H9 (cell line): ENCODE data around the gene STK24. TPM values are rescaled to one million over a fixed set of nuclear protein-coding genes. Genes with fewer than 3 reads are reported as not detected.

Experiments
- DNase-seq: peaks from one replicate; pipeline ENCODE4 v3.0.0-alpha.2; 2017
- H2AFZ ChIP-seq: one replicate; pipeline ENCODE4 v1.6.1; 2013; ENCODE audit warnings: mild to moderate bottlenecking, low read length, control low read depth, moderate library complexity
- H2AK5ac ChIP-seq: 2 replicates; pipeline ENCODE4 v1.6.1; 2013; ENCODE audit warnings: low read length, control low read depth, mixed read lengths; ENCODE audit not compliant: insufficient read length
- H2BK120ac ChIP-seq: one replicate; pipeline ENCODE4 v1.6.1; 2013; ENCODE audit warnings: low read depth, mild to moderate bottlenecking, low read length, control low read depth, inconsistent platforms; ENCODE audit not compliant: poor library complexity, severe bottlenecking
- H2BK12ac ChIP-seq: 2 replicates; pipeline ENCODE4 v1.6.1; 2013; ENCODE audit warnings: low read length, control low read depth, mixed read lengths, low read depth; ENCODE audit not compliant: insufficient read length
- H2BK15ac ChIP-seq: 2 replicates; pipeline ENCODE4 v1.6.1; 2013; ENCODE audit warnings: low read depth, low read length, control low read depth
- H2BK20ac ChIP-seq: one replicate; pipeline ENCODE4 v1.6.1; 2013; ENCODE audit warnings: low read depth, mild to moderate bottlenecking, low read length, control low read depth, inconsistent platforms; ENCODE audit not compliant: poor library complexity, severe bottlenecking
- H2BK5ac ChIP-seq: 2 replicates; pipeline ENCODE4 v1.6.1; 2013; ENCODE audit warnings: low read length, control low read depth, mixed read lengths; ENCODE audit not compliant: insufficient read length
- H3K14ac ChIP-seq: 2 replicates; pipeline ENCODE4 v1.6.1; 2013; ENCODE audit warnings: low read length, control low read depth; ENCODE audit not compliant: insufficient read depth
- H3K18ac ChIP-seq: 2 replicates; pipeline ENCODE4 v1.6.1; 2013; ENCODE audit warnings: low read depth, mild to moderate bottlenecking, mixed read lengths, low read length, control low read depth; ENCODE audit not compliant: insufficient read length
- H3K23ac ChIP-seq: 2 replicates; pipeline ENCODE4 v1.6.1; 2013; ENCODE audit warnings: low read length, control low read depth, mixed read lengths, low read depth; ENCODE audit not compliant: insufficient read length
- H3K23me2 ChIP-seq: 2 replicates; pipeline ENCODE4 v1.6.1; 2013; ENCODE audit warnings: low read depth, mild to moderate bottlenecking, mixed read lengths, low read length, control low read depth; ENCODE audit not compliant: insufficient read length, poor library complexity, severe bottlenecking
- H3K27ac ChIP-seq: 2 replicates; pipeline ENCODE4 v1.5.1; 2013; ENCODE audit warnings: low read length, control low read depth, mixed read lengths, low read depth; ENCODE audit not compliant: insufficient read length
- H3K27me3 ChIP-seq: 2 replicates; pipeline ENCODE4 v1.6.1; 2013; ENCODE audit warnings: low read length, control low read depth, inconsistent platforms; ENCODE audit not compliant: insufficient read depth
- H3K4ac ChIP-seq: 2 replicates; pipeline ENCODE4 v1.6.1; 2013; ENCODE audit warnings: low read depth, mild to moderate bottlenecking, control low read depth, inconsistent platforms, low read length, moderate library complexity
- H3K4me1 ChIP-seq: 2 replicates; pipeline ENCODE4 v1.6.1; 2013; ENCODE audit warnings: low read length, control low read depth, inconsistent platforms; ENCODE audit not compliant: insufficient read depth
- H3K4me2 ChIP-seq: 2 replicates; pipeline ENCODE4 v1.6.1; 2013; ENCODE audit warnings: low read length, control low read depth, mixed read lengths; ENCODE audit not compliant: insufficient read length, insufficient read depth
- H3K56ac ChIP-seq: 2 replicates; pipeline ENCODE4 v1.6.1; 2013; ENCODE audit warnings: low read depth, mild to moderate bottlenecking, mixed read lengths, low read length, control low read depth; ENCODE audit not compliant: insufficient read length
- H3K79me1 ChIP-seq: 2 replicates; pipeline ENCODE4 v1.6.1; 2013; ENCODE audit warnings: low read depth, mild to moderate bottlenecking, moderate library complexity, low read length, control low read depth, inconsistent platforms; ENCODE audit not compliant: insufficient read depth, poor library complexity, severe bottlenecking
- H3K79me2 ChIP-seq: 2 replicates; pipeline ENCODE4 v1.6.1; 2013; ENCODE audit warnings: low read length, control low read depth, inconsistent platforms; ENCODE audit not compliant: insufficient read depth
- H3K9ac ChIP-seq: 2 replicates; pipeline ENCODE4 v1.6.1; 2013; ENCODE audit warnings: low read length, control low read depth, mixed read lengths; ENCODE audit not compliant: insufficient read length; ENCODE audit errors: extremely low read depth
- H3K9me3 ChIP-seq: one replicate; pipeline ENCODE4 v1.6.1; 2013; ENCODE audit warnings: low read depth, low read length, inconsistent platforms; ENCODE audit not compliant: control insufficient read depth
- H3T11ph ChIP-seq: one replicate; pipeline ENCODE4 v1.6.1; 2013; ENCODE audit warnings: mild to moderate bottlenecking, low read length, control low read depth, inconsistent platforms
- H4K20me1 ChIP-seq: one replicate; pipeline ENCODE4 v1.6.1; 2013; ENCODE audit not compliant: control insufficient read depth, insufficient read length, insufficient read depth
- H4K5ac ChIP-seq: 2 replicates; pipeline ENCODE4 v1.6.1; 2013; ENCODE audit warnings: low read depth, mild to moderate bottlenecking, mixed read lengths, low read length, control low read depth; ENCODE audit not compliant: insufficient read length
- H4K8ac ChIP-seq: replicated peaks from 2 replicates; pipeline ENCODE4 v1.6.1; 2013; ENCODE audit warnings: low read length, control low read depth, mixed read lengths, low read depth; ENCODE audit not compliant: insufficient read length
- H4K91ac ChIP-seq: 2 replicates; pipeline ENCODE4 v1.6.1; 2013; ENCODE audit warnings: low read depth, mild to moderate bottlenecking, moderate library complexity, mixed read lengths, low read length, control low read depth; ENCODE audit not compliant: insufficient read length
- H3K27ac Mint-ChIP-seq, 3 experiments: 2 replicates in 2 of 3; 3 replicates in 1 of 3; pipeline ENCODE4 v1.8.0; 2020 to 2021; ENCODE audit warnings: mixed read lengths in 3 of 3, mild to moderate bottlenecking in 1 of 3, moderate library complexity in 1 of 3
- H3K27me3 Mint-ChIP-seq: 2 replicates; pipeline ENCODE4 v1.8.0; 2021; ENCODE audit warnings: low read depth, mild to moderate bottlenecking, moderate library complexity, mixed read lengths
- H3K36me3 Mint-ChIP-seq, 3 experiments: 2 replicates in 2 of 3; 3 replicates in 1 of 3; pipeline ENCODE4 v1.8.0; 2020 to 2021; ENCODE audit warnings: low read depth in 3 of 3, mixed read lengths in 3 of 3; ENCODE audit not compliant: insufficient read depth in 1 of 3
- H3K4me1 Mint-ChIP-seq, 2 experiments: 2 replicates each; pipeline ENCODE4 v1.8.0; 2020; ENCODE audit warnings: mixed read lengths in 2 of 2
- H3K4me3 Mint-ChIP-seq, 2 experiments: 2 replicates in 1 of 2; 3 replicates in 1 of 2; pipeline ENCODE4 v1.8.0; 2020 to 2021; ENCODE audit warnings: mild to moderate bottlenecking in 2 of 2, mixed read lengths in 2 of 2, moderate library complexity in 1 of 2
- H3K9me3 Mint-ChIP-seq, 2 experiments: 2 replicates in 1 of 2; 3 replicates in 1 of 2; pipeline ENCODE4 v1.8.0; 2020; ENCODE audit warnings: mild to moderate bottlenecking in 2 of 2, mixed read lengths in 2 of 2, moderate library complexity in 1 of 2
- CTCF ChIP-seq: fragments of 200-600 bp; sonication (generic); conservative IDR thresholded peaks from 3 replicates; pipeline ENCODE4 v1.8.0; 2021; ENCODE audit warnings: antibody characterized with exemption, mild to moderate bottlenecking
- WGBS: extraction: QIAGEN DNeasy Blood & Tissue Kit; methylation state at CpG from one replicate; pipeline ENCODE4 v1.1.7; 2013; ENCODE audit warnings: missing lambda C conversion rate, low lambda C conversion rate, mixed read lengths; ENCODE audit not compliant: insufficient read length; ENCODE audit errors: extremely low coverage; 5-methylcytosine and 5-hydroxymethylcytosine counted together
- total RNA-seq: library from RNA; stranded (reverse); gene quantifications from 2 replicates; pipeline ENCODE4 v1.2.1, GENCODE V29; 2021

The STK24 gene
- total RNA-seq, 1 experiment from 2014 or later, result 134 TPM

GRCh38 chr13:98510156-98510509 is 66.8 kb downstream of the STK24 start:
- no peak overlapping the region for H4K91ac ChIP-seq
- no peak overlapping the region for H3K18ac ChIP-seq
- no peak overlapping the region for H2BK15ac ChIP-seq
- peaks cover 44 to 53% of the 10 kb centered on the region in 2 experiments for H3K4me1 Mint-ChIP-seq
- H3K23ac ChIP-seq, result no peak overlapping the region
- H3K36me3 Mint-ChIP-seq, result peaks cover 3 to 12% (median 4%) of the 10 kb centered on the region in 3 experiments; a peak in 4 of 7 replicates
- H2BK20ac ChIP-seq, result no peak overlapping the region
- H3K9me3 Mint-ChIP-seq, result no peaks in the 10 kb centered on the region
- H2AK5ac ChIP-seq, result no peak overlapping the region
- no peak overlapping the region for H3K56ac ChIP-seq
- no peak for DNase-seq
- no peaks in the 10 kb centered on the region for H4K20me1 ChIP-seq
- no peak overlapping the region for H2AFZ ChIP-seq
- no peak overlapping the region for H4K8ac ChIP-seq
- no peak overlapping the region for H3T11ph ChIP-seq
- no CpG with 5 or more reads among the region's 7 CpGs for WGBS
- H2BK5ac ChIP-seq, result no peak overlapping the region
- H3K14ac ChIP-seq, result no peak overlapping the region
- no peak overlapping the region for H3K4me3 Mint-ChIP-seq
- H3K79me2 ChIP-seq, result peaks cover 29% of the 10 kb centered on the region
- no peaks in the 10 kb centered on the region for H3K23me2 ChIP-seq
- no peak overlapping the region for H4K5ac ChIP-seq
- no peak overlapping the region for H3K4me2 ChIP-seq
- H3K27me3 Mint-ChIP-seq, result no peaks in the 10 kb centered on the region
- no peak overlapping the region for H2BK120ac ChIP-seq
- H3K9ac ChIP-seq, result no peak overlapping the region
- H2BK12ac ChIP-seq, result no peak overlapping the region
- no peaks in the 10 kb centered on the region for H3K9me3 ChIP-seq
- peaks cover 21% of the 10 kb centered on the region for H3K79me1 ChIP-seq
- H3K4ac ChIP-seq, result no peak overlapping the region
- peaks cover 10% of the 10 kb centered on the region; the same call in 1 of the 2 replicates for H3K4me1 ChIP-seq
- no peak overlapping the region for H3K27ac Mint-ChIP-seq
- TF ChIP-seq CTCF, result no peak
- H3K27me3 ChIP-seq, result no peaks in the 10 kb centered on the region
- H3K27ac ChIP-seq, result no peak overlapping the region
